ENCODE results near the gene ELOVL4. TPM values are rescaled to one million over a fixed set of nuclear protein-coding genes. Genes with fewer than 3 reads are reported as not detected.

ELOVL4 gene
- total and polyA plus RNA-seq, 2 donors (not counting 1 experiment from before 2014, with no cell fraction given) = 0.10 TPM; not detected in 1

Other genes starting within 250 kb of the ELOVL4 start
- gene TTK, start 57.1 kb upstream of the ELOVL4 start, total RNA-seq = 0.68 and 0.84 TPM in 2 replicates
- 0.25 and 0.26 TPM in 2 replicates for gene TTK, start 57.1 kb upstream of the ELOVL4 start, polyA plus RNA-seq
- gene BCKDHB, start 159.1 kb upstream of the ELOVL4 start, total RNA-seq = 20.1 and 21.4 TPM in 2 replicates
- 8.7 and 9.6 TPM in 2 replicates for gene BCKDHB, start 159.1 kb upstream of the ELOVL4 start, polyA plus RNA-seq

Measured in B cell (primary cell).